IMR-90 (cell line): ENCODE results near the gene USP5. TPM values are rescaled to one million over a fixed set of nuclear protein-coding genes. Genes with fewer than 3 reads are reported as not detected.
"Not testable (repeated sequence)": the region's sequence is repeated elsewhere in the genome, so short reads cannot be mapped to it uniquely, and the experiment has no call there.

ENCODE experiments used
- ATAC-seq: fragments of 200-7000 bp; cut with Tn5 transposase; 2 replicates; pipeline ENCODE4 v1.9.1; 2020; ENCODE audit warnings: low read depth, mild to moderate bottlenecking, moderate library complexity
- BruUV-seq: library from RNA; stranded (reverse); fragments of 400-500 nt; replicated peaks from 2 replicates; lab custom pipeline; 2021; lab: Mats Ljungman, UMichigan
- CTCF ChIA-PET: fragments of 300-600 bp; formaldehyde crosslinking; extraction: SDS; loops from one replicate; lab custom pipeline; 2021; ENCODE audit warnings: antibody characterized with exemption; lab: Yijun Ruan, JAX
- POLR2A ChIA-PET: fragments of 300-600 bp; sonication (Branson Sonifier 250); formaldehyde crosslinking; loops from one replicate; lab custom pipeline; 2022; ENCODE audit warnings: antibody characterized with exemption; ENCODE audit not compliant: unreplicated experiment; lab: Charles Lee
- DNase-seq: peaks from one replicate; pipeline ENCODE4 v3.0.0; 2013
- H2AFZ ChIP-seq: replicated peaks from 2 replicates; pipeline ENCODE3; 2013; ENCODE audit warnings: low read length, mild to moderate bottlenecking; ENCODE audit not compliant: poor library complexity
- H2AK5ac ChIP-seq: 2 replicates; pipeline ENCODE4 v1.6.1; 2013; ENCODE audit warnings: low read depth, low read length, inconsistent platforms
- H2AK9ac ChIP-seq: replicated peaks from 2 replicates; pipeline ENCODE3; 2013; ENCODE audit warnings: mild to moderate bottlenecking, low read depth, low read length, moderate library complexity; ENCODE audit not compliant: poor library complexity
- H2BK120ac ChIP-seq: 2 replicates; pipeline ENCODE4 v1.6.1; 2013; ENCODE audit warnings: low read depth, low read length, inconsistent platforms
- H2BK15ac ChIP-seq: 3 replicates; pipeline ENCODE4 v1.6.1; 2013; ENCODE audit warnings: low read depth, low read length, inconsistent platforms
- H2BK20ac ChIP-seq: 2 replicates; pipeline ENCODE4 v1.6.1; 2013; ENCODE audit warnings: low read depth, mild to moderate bottlenecking, inconsistent platforms, low read length, moderate library complexity
- H2BK5ac ChIP-seq: 2 replicates; pipeline ENCODE4 v1.6.1; 2013; ENCODE audit warnings: mild to moderate bottlenecking, low read depth, low read length, inconsistent platforms; ENCODE audit not compliant: poor library complexity, severe bottlenecking
- H3K14ac ChIP-seq: replicated peaks from 2 replicates; pipeline ENCODE4 v1.6.1; 2013; ENCODE audit warnings: low read depth, low read length, inconsistent platforms
- H3K18ac ChIP-seq: 2 replicates; pipeline ENCODE4 v1.6.1; 2013; ENCODE audit warnings: low read depth, low read length, control low read depth
- H3K23ac ChIP-seq: 2 replicates; pipeline ENCODE4 v1.6.1; 2013; ENCODE audit warnings: low read depth, low read length, inconsistent platforms
- H3K27ac ChIP-seq: 2 replicates; pipeline ENCODE4 v1.5.1; 2013; ENCODE audit warnings: mild to moderate bottlenecking, control low read depth, low read length; ENCODE audit not compliant: insufficient read depth
- H3K27me3 ChIP-seq: 2 replicates; pipeline ENCODE4 v1.6.1; 2013; ENCODE audit warnings: low read length; ENCODE audit not compliant: control insufficient read depth, insufficient read depth
- H3K36me3 ChIP-seq: 2 replicates; pipeline ENCODE4 v1.6.1; 2013; ENCODE audit warnings: low read length, mixed read lengths; ENCODE audit not compliant: control insufficient read depth, insufficient read depth
- H3K4ac ChIP-seq: 2 replicates; pipeline ENCODE4 v1.6.1; 2013; ENCODE audit warnings: low read depth, low read length, inconsistent platforms
- H3K4me1 ChIP-seq: 2 replicates; pipeline ENCODE4 v1.6.1; 2013; ENCODE audit warnings: low read length, mixed read lengths; ENCODE audit not compliant: control insufficient read depth, insufficient read depth
- H3K4me2 ChIP-seq: 2 replicates; pipeline ENCODE4 v1.6.1; 2013; ENCODE audit warnings: low read depth, mild to moderate bottlenecking, control low read depth, low read length, moderate library complexity
- H3K4me3 ChIP-seq: 2 replicates; pipeline ENCODE4 v1.5.1; 2013; ENCODE audit warnings: low read depth, mild to moderate bottlenecking, control low read depth, low read length, moderate library complexity; ENCODE audit not compliant: insufficient read depth
- H3K56ac ChIP-seq: 2 replicates; pipeline ENCODE4 v1.6.1; 2013; ENCODE audit warnings: low read length, inconsistent platforms; ENCODE audit not compliant: insufficient read depth; ENCODE audit errors: extremely low read depth
- H3K79me1 ChIP-seq, 2 experiments: 2 replicates each; pipeline ENCODE4 v1.6.1; 2013; ENCODE audit warnings: low read length in 2 of 2, inconsistent platforms in 1 of 2, low read depth in 1 of 2
- H3K9ac ChIP-seq: 2 replicates; pipeline ENCODE4 v1.6.1; 2013; ENCODE audit warnings: low read depth, low read length, control low read depth
- H3K9me1 ChIP-seq: 2 replicates; pipeline ENCODE4 v1.6.1; 2013; ENCODE audit warnings: low read length, inconsistent platforms; ENCODE audit not compliant: insufficient read depth
- H3K9me3 ChIP-seq: 2 replicates; pipeline ENCODE4 v1.6.1; 2013; ENCODE audit warnings: low read length; ENCODE audit not compliant: control insufficient read depth, insufficient read depth
- H4K20me1 ChIP-seq: 2 replicates; pipeline ENCODE4 v1.6.1; 2013; ENCODE audit warnings: low read length, inconsistent platforms; ENCODE audit not compliant: insufficient read depth
- H4K5ac ChIP-seq: 2 replicates; pipeline ENCODE4 v1.6.1; 2013; ENCODE audit warnings: mild to moderate bottlenecking, low read depth, low read length, control low read depth
- H4K8ac ChIP-seq, 2 experiments: 2 replicates each; pipeline ENCODE4 v1.6.1; 2013; ENCODE audit warnings: low read depth in 2 of 2, low read length in 2 of 2, control low read depth in 1 of 2, inconsistent platforms in 1 of 2
- H4K91ac ChIP-seq: 2 replicates; pipeline ENCODE4 v1.6.1; 2013; ENCODE audit warnings: low read depth, low read length, inconsistent platforms; ENCODE audit not compliant: insufficient read depth
- WGBS, 2 experiments: methylation state at CpG; one replicate each; pipeline versions ENCODE4 v1.1.5 to v1.1.7; 2013; ENCODE audit warnings: missing lambda C conversion rate in 2 of 2; ENCODE audit not compliant: insufficient read length in 1 of 2; ENCODE audit errors: extremely low coverage in 2 of 2; 5-methylcytosine and 5-hydroxymethylcytosine counted together
- dilution Hi-C: fragments of 300-500 bp; cut with HindIII; formaldehyde crosslinking; loops from one replicate; pipeline ENCODE4 v1.14.3; 2018; ENCODE audit warnings: low sequenced_read_pairs; ENCODE audit not compliant: unreplicated experiment
- in situ Hi-C: fragments of 300-500 bp; cut with MboI; formaldehyde crosslinking; loops from 3 replicates; pipeline ENCODE4 v1.14.3; 2019; ENCODE audit warnings: low sequenced_read_pairs, inconsistent platforms, mixed read lengths
- intact Hi-C: fragments of 100-400 bp; cut with micrococcal nuclease; formaldehyde crosslinking; loops from 2 replicates; pipeline ENCODE4 v1.10.0; 2022
- polyA plus RNA-seq, 3 experiments: library from polyadenylated mRNA; depleted of rRNA; stranded (reverse); fragments of >200 nt; gene quantifications; 2 replicates each; pipeline ENCODE4 v1.2.3, GENCODE V29; 2012; ENCODE audit warnings: low replicate concordance in 1 of 3
- total RNA-seq: library from RNA; depleted of rRNA; stranded (reverse); fragments of >200 nt; gene quantifications from 2 replicates; pipeline ENCODE4 v1.2.3, GENCODE V29; 2012

USP5 gene
- total and polyA plus RNA-seq, 2 of the 4 experiments (the other 2 are of a cell fraction) = 69.7 to 125 TPM

- H4K8ac ChIP-seq, H3K27me3 ChIP-seq, H2BK15ac ChIP-seq, H4K5ac ChIP-seq, H3K4me2 ChIP-seq, H2AK5ac ChIP-seq, H2BK20ac ChIP-seq, dilution Hi-C loops, intact Hi-C loops, H3K27ac ChIP-seq, in situ Hi-C loops, H2BK120ac ChIP-seq, H2BK5ac ChIP-seq, H3K9me1 ChIP-seq, H3K79me1 ChIP-seq, H3K56ac ChIP-seq, H3K4me1 ChIP-seq, H4K20me1 ChIP-seq, H3K4ac ChIP-seq, H3K14ac ChIP-seq, H3K18ac ChIP-seq, POLR2A ChIA-PET, ATAC-seq, H3K4me3 ChIP-seq, H3K9me3 ChIP-seq, H2AK9ac ChIP-seq, BruUV-seq, H2AFZ ChIP-seq, H3K9ac ChIP-seq, H3K23ac ChIP-seq, H4K91ac ChIP-seq, DNase-seq: not testable (repeated sequence)
- WGBS, 2 experiments = no CpG with 5 or more reads among the region's 15 CpGs
- CTCF ChIA-PET = interaction anchor here (1.8 kb wide), 1 partner anchor 14 kb away, joined by 5 read pairs; the partner anchor contains the start of gene SPSB2
- peaks cover 17% of the 10 kb centered on the region for H3K36me3 ChIP-seq
Measured at GRCh38 chr12:6886206-6886999, 34.5 kb downstream of the USP5 start.
